NB4 (cell line): Measurements from ENCODE around the gene PAX3.
A peak's percentile ranks its signal among the peaks of the same experiment; 100 is the strongest.

ENCODE experiments used
- DNase-seq: peaks from one replicate; pipeline ENCODE4 v3.0.0; 2010; ENCODE audit warnings: low read depth
- H3K4me3 ChIP-seq: one replicate; pipeline ENCODE4 v1.5.1; 2011; ENCODE audit warnings: mild to moderate bottlenecking, low read depth, low read length, moderate library complexity
- MYC ChIP-seq: IDR thresholded peaks from 2 replicates; pipeline ENCODE4 v1.6.1; 2011; ENCODE audit warnings: low read depth, low read length
- POLR2A ChIP-seq: IDR thresholded peaks from 2 replicates; pipeline ENCODE4 v1.6.1; 2011; ENCODE audit warnings: mild to moderate bottlenecking; ENCODE audit not compliant: insufficient read length; ENCODE audit errors: extremely low read depth
- TF ChIP-seq, protein P1 (sequence below): IDR thresholded peaks from one replicate; pipeline ENCODE4 v1.5.1; 2012; ENCODE audit warnings: low read depth, low read length
- TF ChIP-seq, protein P2 (sequence below): IDR thresholded peaks from 2 replicates; pipeline ENCODE4 v1.6.1; 2011; ENCODE audit warnings: low read depth, low read length

The PAX3 gene

DNA sequence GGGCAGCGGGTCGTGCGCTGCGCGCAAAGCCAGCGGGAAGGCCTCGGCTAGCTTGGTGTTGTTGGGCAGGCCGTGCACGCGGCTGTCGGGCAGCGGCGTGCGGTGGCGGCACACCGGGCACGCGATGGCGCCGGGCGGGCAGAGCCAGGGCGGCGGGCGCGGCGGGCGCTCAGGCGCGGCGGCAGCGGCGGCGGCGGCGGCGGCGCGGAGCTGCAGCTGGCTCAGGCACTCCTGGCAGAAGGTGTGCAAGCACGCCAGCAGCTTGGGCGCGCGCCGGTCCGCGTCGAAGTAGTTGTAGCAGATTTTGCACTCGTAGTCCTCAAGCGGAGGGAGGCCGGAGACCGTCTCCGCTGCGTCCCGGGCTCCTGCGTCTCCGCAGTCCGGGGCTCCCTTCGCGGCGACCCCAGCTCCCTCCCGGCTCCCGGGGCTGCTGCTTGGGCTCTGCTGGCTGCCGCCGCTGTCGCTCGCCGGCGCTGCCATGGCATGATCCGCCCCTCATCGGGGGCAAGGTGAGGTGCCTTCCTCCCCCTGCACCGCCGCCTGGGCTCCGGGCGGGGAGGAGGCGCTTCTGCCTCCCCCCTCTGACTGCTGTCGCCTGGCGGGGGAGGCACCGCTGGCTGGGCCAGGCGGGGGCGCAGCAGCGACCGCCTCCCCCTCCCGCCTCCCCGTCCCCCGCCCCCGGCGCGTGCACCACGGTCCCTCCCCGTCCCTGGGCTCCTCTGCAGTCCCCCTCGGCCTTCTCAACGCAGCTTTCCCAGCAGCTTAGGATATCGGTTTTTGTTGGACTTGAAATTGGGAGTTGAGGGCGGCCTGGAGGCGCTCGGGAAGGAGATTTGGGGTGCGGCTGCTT lies 21.0 kb upstream of the PAX3 start:
- peak; percentile 84 for DNase-seq
- no peak for TF ChIP-seq POLR2A
- TF ChIP-seq, protein P1, sequence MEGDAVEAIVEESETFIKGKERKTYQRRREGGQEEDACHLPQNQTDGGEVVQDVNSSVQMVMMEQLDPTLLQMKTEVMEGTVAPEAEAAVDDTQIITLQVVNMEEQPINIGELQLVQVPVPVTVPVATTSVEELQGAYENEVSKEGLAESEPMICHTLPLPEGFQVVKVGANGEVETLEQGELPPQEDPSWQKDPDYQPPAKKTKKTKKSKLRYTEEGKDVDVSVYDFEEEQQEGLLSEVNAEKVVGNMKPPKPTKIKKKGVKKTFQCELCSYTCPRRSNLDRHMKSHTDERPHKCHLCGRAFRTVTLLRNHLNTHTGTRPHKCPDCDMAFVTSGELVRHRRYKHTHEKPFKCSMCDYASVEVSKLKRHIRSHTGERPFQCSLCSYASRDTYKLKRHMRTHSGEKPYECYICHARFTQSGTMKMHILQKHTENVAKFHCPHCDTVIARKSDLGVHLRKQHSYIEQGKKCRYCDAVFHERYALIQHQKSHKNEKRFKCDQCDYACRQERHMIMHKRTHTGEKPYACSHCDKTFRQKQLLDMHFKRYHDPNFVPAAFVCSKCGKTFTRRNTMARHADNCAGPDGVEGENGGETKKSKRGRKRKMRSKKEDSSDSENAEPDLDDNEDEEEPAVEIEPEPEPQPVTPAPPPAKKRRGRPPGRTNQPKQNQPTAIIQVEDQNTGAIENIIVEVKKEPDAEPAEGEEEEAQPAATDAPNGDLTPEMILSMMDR: peak; percentile 21
- H3K4me3 ChIP-seq: peak overlapping the region; percentile 59

DNA sequence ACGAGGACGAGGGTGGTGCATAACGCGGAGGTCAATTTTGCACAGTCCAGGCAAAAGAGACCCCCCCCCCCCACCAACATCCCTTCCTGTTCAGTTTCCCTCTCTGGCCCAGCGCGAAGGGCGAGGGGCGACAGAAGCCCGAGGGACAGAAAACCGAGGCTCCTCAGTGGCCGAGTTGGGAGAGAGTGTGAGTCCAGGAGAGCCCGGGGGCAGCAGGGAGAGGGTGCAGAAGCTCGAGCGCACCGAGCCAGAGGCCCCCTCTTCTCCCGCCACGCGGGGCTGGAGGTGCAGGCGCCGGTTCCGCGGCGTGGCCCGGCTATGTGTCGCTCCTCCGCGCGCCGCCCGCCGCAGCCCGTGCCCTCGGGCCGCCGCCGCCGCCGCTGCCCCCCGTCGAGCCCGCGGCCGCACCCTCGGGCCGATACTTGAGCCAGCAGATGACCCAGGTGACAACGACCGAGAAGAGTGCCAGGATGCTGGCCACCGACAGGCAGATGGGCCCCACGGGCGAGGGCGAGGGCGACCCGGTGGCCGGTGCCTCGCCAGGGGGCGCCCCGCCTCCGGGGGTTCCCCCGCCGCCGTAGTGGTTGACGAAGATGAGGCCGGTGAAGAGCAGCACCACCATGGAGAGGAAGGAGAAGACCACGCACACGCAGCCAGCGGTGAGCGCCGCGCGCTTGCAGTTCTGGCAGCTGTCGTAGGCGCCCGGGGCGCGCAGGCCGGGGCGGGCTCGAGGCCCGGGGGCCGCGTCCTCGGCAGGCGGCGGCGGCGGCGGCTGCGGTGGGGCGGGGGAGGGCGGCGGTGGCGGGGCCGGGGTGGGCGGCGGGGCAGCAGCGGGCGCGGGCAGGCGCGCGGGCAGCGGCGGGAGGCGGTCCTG lies 20.2 kb upstream of the PAX3 start:
- peak; percentile 85 for DNase-seq
- H3K4me3 ChIP-seq: peak overlapping the region; percentile 68
- TF ChIP-seq, protein P1: peak; percentile 39
- TF ChIP-seq MYC: no peak
- TF ChIP-seq, protein P2, sequence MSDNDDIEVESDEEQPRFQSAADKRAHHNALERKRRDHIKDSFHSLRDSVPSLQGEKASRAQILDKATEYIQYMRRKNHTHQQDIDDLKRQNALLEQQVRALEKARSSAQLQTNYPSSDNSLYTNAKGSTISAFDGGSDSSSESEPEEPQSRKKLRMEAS: peak; percentile 63
- peak; percentile 7 for TF ChIP-seq POLR2A

DNA sequence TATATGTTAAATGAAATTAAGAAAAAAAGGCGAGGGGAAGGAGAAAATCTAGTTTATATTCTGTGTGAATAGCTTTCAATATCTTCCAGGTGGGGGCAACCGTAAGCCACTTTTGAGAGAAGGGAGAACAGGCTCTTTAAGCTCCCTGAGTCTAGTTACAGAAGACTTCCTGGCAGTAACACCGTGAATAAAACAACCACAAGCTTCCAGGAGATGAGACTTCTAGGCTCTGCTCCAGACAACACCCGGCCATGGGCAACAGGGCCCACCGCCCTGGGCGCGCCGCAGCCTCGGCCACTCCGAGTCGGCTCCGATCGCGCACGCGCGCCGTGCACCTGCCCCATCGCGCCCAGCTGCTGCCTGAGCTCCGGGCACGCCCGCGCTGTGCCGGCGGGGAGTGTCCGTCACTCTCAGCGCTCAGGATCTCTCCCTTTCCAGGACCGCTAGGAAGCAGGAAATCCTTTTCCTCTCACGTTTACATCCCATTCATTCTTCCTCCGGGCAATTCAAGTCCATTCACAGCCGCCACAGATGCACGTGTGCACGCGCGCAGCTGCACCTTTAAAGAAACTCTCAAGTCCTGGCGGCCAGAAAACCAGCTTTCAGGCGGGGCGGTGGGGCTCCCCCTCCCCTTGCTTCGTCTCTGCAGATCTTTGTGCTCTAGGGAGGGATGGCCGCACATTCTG lies 19.4 kb upstream of the PAX3 start:
- TF ChIP-seq, protein P2: peak; percentile 77
- TF ChIP-seq, protein P1: peak; percentile 50
- peak; percentile 13 for TF ChIP-seq POLR2A
- TF ChIP-seq MYC: peak; percentile 53; the same call in 1 of the 2 replicates
- peak; percentile 84 for DNase-seq
- peak overlapping the region; percentile 68 for H3K4me3 ChIP-seq

DNA sequence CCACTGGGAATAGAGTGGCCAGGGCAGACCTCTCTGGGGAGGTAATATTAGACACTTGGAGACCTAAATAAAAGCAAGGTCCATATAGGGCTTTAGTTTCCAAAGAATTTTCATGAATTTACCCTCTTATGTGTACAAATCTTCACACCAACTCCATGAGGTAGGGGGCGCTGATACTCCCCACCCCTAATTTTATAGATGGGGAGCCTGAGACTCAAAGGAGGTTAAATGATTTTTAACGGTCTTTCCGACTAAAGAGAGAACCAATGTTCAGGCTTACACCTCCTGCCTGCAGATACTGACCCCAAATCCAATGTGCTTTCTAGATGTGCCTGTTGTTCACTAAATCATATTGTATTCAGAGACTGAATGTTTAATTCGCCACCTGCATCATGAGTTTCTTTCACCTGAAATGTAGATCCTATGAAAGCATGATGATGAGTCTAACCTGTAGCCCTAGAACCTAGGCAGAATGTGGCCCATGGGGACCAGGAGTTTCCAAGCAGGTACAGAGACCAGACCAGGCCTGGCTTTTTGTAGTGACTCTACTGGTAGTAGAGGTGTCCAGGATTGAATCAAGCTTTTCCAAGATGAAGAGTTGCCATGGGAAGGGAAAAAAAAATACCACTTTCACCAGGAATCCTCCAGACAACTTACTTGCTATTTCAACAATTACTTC lies 16.8 kb upstream of the PAX3 start:
- no peak for TF ChIP-seq POLR2A
- TF ChIP-seq, protein P2: no peak
- no peak for TF ChIP-seq MYC
- TF ChIP-seq, protein P1: peak; percentile 35
- peak; percentile 52 for DNase-seq
- H3K4me3 ChIP-seq: no peak overlapping the region

DNA sequence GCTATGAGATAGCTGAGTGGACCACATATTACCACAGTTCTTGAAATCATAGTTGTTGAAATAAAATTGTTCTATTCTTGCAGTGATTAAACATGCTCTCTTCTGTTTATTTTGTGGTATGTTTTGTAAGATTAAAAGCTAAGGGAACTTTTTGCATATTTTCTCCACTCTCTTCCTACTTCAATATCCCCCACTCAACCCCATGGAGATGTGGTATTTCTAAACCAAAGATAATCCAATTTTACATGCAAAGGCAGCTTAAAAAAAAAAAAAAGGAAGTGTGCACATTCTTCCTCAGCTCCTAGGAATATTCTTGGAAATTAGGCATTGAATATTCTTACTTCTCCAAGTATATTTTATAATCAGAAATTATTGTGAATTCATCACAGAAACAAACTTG lies 15.0 kb upstream of the PAX3 start:
- no peak for DNase-seq
- TF ChIP-seq, protein P1: no peak
- TF ChIP-seq, protein P2: no peak
- TF ChIP-seq POLR2A (no peak), MYC (no peak)

More for the DNA sequence above, 15.0 kb upstream of the PAX3 start:
- no peak overlapping the region for H3K4me3 ChIP-seq
